Measurements from ENCODE around the gene NUDT1.

GRCh38 chr7:2244404-2244995, 2.5 kb downstream of the NUDT1 start:
- TF ChIP-seq ELF4 (IDR thresholded peaks at IDR 0.05) (no peak), FOXM1 (IDR thresholded peaks at IDR 0.05; ENCODE audit: borderline replicate concordance) (no peak), TARDBP (IDR thresholded peaks at IDR 0.05) (no peak), SP1 (IDR thresholded peaks at IDR 0.05) (no peak), BHLHE40 (IDR thresholded peaks at IDR 0.05; ENCODE audit: borderline replicate concordance) (no peak), SUZ12 (IDR thresholded peaks at IDR 0.05) (no peak), FOXK2 (IDR thresholded peaks at IDR 0.05) (no peak), LEF1 (IDR thresholded peaks at IDR 0.05; ENCODE audit: borderline replicate concordance) (no peak), HDGF (IDR thresholded peaks at IDR 0.05; ENCODE audit: borderline replicate concordance) (no peak), FOXA1 (IDR thresholded peaks at IDR 0.05) (no peak), L3MBTL2 (conservative IDR thresholded peaks at IDR 0.05) (no peak), CTBP1 (IDR thresholded peaks at IDR 0.05; ENCODE audit: borderline replicate concordance) (no peak), NFRKB (IDR thresholded peaks at IDR 0.05) (no peak), ZNF384 (IDR thresholded peaks at IDR 0.05) (no peak)

All from HEK293T (cell line).